Fibroblast of skin of back (primary cell): ENCODE measurements around the gene ZNF524.
"Not testable (repeated sequence)": the region's sequence is repeated elsewhere in the genome, so short reads cannot be mapped to it uniquely, and the experiment has no call there.

Experiments used
- DNase-seq: peaks from one replicate; pipeline ENCODE4 v3.0.0-alpha.2; 2013

ZNF524 gene

GRCh38 chr19:55581145-55581822 lies 18.8 kb upstream of the ZNF524 start:
- no peak for DNase-seq

DNA sequence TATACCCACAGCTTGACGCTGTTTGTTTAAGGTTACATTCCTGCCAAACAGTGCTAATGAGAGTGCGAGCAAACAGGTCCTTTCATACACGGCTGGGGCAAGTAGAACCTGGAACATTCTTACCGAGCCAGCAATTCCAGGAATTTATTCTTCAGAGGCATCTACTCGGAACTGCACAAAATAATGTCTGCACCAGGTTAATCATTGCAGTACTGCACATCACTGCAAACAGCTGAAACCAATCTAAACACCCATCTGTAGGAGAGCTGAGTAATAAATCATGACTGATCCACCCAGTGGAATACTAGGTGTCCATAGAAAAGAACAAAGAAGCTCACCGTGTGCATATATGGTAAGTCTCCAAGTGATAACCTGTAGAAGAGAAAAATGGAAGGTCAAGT lies 18.3 kb upstream of the ZNF524 start:
- DNase-seq, result no peak

- DNase-seq, result not testable (repeated sequence)
Measured at GRCh38 chr19:55582284-55582683, 17.8 kb upstream of the ZNF524 start.

- DNase-seq, result not testable (repeated sequence)
Measured at GRCh38 chr19:55583897-55584296, 16.2 kb upstream of the ZNF524 start.

DNA sequence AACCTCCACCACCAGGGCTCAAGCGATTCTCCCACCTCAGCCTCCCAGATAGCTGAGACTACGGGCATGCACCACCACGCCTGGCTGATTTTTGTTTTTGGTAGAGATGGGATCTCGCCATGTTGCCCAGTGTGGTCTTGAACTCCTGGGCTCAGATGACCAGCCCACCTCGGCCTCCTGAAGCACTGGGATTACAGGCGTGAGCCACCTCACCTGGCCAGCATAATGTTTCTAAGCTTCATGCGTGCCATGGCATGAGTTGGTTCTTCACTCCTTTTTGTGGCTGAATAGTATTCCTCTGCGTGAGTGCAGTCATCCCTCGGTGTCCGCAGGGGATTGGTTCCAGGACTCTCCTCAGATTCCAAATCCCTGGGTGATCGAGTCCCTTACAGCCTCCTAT lies 15.2 kb upstream of the ZNF524 start:
- DNase-seq, result no peak

- DNase-seq, result peak; percentile 71
Measured at GRCh38 chr19:55585658-55586339, 14.3 kb upstream of the ZNF524 start.

GRCh38 chr19:55586976-55587668 lies 13.0 kb upstream of the ZNF524 start:
- peak; percentile 85 for DNase-seq

DNA sequence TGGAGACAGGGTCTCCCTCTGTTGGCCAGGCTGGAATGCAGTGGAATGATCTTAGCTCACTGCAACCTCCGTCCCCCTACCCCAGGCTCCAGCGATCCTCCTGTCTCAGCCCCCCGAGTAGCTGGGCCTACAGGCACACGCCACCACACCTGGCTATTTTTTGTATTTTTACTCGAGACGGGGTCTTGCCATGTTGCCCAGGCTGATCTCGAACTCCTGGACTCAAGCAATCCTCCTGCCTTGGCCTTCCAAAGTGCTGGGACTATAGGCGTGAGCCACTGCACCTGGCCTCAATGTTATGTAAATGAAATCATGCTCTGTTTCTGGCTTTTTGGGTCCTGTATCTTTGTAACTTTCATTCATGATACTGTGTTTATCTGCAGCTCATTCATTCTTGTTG lies 11.3 kb upstream of the ZNF524 start:
- DNase-seq, result no peak

- no peak for DNase-seq
Measured at GRCh38 chr19:55590109-55590508, 10.0 kb upstream of the ZNF524 start.

- DNase-seq, result no peak
Measured at GRCh38 chr19:55590617-55591016, 9.5 kb upstream of the ZNF524 start.

GRCh38 chr19:55591555-55591954 lies 8.5 kb upstream of the ZNF524 start:
- DNase-seq, result no peak

- no peak for DNase-seq
Measured at GRCh38 chr19:55592391-55593090, 7.5 kb upstream of the ZNF524 start.

DNA sequence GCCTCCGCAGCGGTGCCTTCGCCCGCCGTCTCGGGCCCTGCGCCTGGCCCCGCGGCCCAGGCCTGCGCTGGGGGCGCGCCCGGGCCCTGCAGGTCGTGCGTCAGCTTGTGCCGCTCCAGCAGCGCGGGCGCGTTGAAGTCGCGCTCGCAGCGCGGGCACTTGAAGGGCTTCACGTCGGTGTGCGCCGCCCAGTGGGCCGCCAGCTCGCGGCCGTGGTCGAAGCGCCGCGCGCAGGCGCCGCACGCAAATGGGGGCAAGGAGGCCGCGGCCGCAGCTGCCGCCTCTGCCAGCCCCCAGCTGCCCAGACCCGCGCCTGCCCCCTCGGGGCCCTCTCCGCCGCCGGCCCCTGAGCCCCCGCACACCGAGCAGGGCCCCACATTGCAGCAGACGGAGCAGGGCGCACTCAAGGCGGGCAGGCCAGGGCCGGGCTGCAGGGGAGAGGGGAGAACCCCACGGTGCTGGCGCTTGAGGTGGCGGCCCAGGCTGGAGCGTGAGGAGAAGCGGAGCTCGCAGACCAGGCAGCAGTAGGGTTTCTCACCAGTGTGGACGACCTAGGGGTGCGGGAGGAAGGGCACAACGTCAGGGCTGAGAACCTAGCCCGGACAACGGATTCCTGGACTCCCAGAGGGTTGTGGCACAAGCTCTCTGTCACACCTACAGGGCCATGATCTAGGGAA lies 6.9 kb upstream of the ZNF524 start:
- no peak for DNase-seq

DNA sequence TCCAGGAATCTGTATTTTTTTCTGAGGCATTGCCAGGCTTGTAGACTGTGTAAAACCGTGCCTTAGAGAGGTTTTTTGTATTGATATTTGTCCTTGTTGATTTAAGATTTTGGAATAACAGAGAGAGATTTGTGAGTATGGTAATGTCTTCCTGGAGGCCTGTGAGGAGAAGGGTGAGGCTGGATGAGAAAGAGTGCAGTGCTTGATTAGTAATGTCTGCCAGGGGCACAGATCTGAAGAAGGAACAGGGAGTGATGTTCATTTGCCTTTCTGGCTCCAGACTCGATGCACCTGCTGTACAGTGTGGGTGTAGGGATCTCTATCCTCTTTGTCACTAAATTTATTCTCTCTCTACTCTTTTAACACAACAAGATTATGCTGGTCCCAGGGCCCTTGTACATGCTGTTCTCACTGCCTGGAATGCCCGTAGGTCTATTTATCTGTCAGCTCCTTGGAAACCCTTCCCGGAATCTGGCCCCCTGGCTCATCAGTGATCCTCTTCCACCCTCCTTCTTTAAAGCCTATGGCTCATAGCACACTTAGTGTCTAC lies 5.0 kb upstream of the ZNF524 start:
- no peak for DNase-seq

GRCh38 chr19:55596304-55596703 lies 3.8 kb upstream of the ZNF524 start:
- DNase-seq, result no peak

DNA sequence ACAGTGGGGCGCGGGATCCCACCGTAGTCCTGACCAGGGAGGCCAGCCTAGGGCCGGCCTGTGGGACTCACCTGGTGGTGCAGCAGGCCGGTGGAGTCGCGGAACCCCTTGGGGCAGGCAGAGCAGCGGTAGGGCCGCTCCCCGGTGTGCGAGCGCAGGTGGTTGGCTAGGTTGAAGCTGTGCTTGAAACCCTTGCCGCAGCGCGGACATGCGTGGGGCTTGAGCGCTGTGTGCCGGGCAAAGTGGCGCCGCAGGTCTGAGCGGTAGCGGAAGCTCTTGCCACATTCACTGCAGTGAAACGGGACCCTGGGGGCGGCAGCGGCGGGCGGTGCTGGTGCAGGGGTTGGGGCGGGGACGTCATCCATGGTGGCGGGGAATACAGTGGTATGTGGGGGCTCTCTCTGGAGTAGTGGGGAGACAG lies 2.6 kb upstream of the ZNF524 start:
- DNase-seq, result no peak

GRCh38 chr19:55598034-55598433 lies 2.1 kb upstream of the ZNF524 start:
- DNase-seq, result no peak

DNA sequence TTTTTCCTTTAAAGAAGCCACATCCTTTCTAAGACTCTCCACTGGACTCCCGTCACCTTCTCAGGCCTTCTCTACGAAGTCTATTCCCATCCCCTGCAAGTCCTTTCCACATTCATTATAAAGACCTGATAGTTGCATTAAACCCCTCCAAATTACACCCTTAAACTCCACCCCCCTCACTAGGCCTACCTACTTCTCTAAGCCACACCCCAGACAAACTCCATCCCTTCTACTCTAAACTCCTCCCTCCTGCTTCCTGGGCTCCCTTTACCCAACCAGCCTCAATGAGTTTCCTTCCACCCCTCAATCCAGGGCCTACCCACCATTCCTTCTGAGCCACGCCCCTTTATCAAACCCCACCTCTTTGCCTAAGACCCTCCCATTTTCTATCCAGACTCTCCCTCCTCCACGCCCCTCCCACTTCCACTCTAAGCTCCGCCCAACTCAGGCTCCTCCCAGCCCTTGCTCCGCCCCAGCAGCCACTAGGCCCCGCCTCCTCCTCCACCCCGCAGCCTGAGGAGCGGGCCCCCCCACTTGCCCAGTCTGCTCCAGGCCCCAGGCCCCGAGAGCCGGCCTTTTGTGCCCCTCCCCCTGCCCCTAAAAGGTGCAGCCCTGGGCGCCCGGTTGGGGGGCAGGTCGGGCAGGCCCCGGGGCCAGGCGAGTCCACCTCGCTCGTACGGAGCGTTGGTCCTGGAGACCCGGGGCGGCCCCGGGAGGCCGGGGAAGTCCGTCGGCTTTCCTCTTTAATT lies 1.2 kb upstream of the ZNF524 start:
- DNase-seq, result peak; percentile 95

DNA sequence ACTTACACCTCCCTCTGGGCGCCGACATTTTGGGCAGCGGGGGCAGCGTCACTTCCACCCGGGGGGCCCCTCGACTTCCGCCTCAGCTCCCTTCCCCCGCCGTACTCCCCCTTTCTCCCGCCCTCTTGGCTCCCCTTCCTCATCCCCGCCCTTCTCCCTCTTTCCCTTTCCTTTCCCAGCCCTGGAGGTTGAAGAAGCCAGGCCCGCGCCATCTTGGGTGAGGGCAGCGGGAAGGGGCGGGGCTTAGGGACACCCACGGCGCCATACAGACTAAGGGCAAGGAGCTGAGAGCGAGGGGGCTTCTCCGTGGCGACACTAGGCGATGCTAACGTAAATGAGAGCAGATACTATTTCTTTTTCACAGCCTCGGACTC lies 633 bp upstream of the ZNF524 start, which contains the start of gene FIZ1:
Gene FIZ1 (minus strand): TSS at position 50 of the 374 bp plus-strand sequence. CDS start 1,652 bp downstream, outside the sequence.
- DNase-seq, result peak; percentile 99

- DNase-seq, result no peak
Measured at GRCh38 chr19:55600662-55601028, 557 bp downstream of the ZNF524 start.

DNA sequence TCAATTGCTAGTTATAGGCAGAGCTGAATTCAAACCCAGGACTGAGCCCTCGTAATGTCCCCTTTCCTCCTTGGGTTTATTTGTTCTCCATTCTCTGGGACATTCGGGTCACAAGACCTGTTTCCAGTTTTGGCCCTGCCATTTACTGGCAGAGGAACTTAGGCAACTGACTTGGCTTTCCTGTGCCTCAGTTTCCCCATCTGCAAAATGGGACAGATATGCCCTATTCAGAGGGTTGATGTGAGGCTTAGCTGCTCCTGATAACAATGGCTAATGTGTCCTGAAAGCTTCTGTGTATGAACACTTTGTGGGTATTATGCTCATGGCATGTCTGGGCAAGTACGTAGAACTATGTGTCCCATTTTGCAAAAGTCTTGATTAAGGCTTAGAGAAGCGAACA lies 996 bp downstream of the ZNF524 start:
- DNase-seq, result no peak
